GM19240 (cell line): ENCODE data around the gene TUBA3D.
A peak's percentile ranks its signal among the peaks of the same experiment; 100 is the strongest.
"Not testable (repeated sequence)": the region's sequence is repeated elsewhere in the genome, so short reads cannot be mapped to it uniquely, and the experiment has no call there.

Experiments
- DNase-seq: peaks from one replicate; pipeline ENCODE4 v3.0.0; 2011; ENCODE audit warnings: low spot score; ENCODE audit not compliant: insufficient read length

Gene TUBA3D

DNA sequence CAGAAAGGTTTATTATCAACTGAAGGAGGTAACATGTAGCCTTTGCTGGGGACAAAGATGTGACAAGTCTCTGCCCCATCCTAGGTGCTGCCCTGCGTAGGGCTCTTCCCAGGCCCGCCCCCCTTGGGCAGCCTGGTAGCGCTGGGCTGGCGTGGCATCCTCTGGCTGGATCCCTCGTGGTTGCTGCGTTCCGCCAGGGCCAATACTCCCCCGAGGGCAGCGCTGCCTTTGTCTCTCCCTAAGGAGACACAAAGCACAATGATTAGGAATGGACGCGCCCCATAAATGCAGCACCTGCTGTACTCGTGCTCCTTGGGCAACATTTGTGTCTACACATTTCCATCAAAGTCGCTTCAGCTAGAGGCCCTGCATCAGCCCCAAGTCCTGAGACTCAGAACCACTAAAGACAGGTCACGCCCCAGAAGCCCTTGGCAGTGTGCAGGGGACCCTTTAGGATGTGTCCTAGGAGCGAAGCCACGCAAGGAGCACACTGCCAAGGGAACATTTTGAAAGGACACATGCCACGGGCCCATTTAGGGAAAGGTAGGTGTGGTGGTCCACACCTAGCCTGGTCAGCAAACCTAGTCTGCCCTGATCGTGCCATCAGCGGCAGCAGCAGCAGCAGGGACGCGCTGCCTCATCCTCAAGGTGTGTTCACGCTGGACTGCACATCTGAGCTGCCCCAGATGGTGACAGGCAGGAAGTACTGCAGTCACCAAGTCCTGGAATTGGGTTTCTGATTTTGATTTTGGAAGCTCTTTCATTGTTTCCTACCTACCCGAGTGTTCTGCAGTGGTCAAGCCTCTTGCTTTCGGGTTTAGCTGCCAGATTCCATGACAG, 8.3 kb downstream of the TUBA3D start:
- DNase-seq, result not testable (repeated sequence)

DNA sequence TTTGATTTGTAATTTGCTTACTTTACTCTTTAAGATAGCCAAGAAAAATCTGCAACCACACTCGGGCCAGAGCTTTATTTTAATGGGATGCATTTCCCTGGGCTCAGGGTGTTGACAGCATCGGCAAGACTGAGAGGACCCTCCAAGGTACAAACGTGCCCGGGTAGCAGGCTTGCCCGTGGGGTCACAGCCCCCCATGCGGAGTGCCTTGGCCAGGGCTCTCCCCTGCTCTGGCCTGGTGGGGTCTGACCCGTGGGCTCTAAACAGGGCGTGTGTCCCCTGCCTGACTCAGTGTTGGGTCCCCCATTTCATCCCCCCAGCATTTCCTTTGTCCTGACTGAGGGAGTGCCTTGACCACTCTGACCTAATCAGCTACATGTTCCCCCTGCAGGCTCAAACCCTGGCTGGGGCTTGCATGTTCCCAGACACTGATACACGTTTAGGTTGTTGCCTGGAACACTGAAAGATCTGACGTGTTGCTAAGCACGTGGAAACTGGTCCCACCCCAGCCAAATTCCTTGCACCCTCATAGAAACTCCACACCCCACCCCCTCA, 9.1 kb downstream of the TUBA3D start:
- not testable (repeated sequence) for DNase-seq

DNA sequence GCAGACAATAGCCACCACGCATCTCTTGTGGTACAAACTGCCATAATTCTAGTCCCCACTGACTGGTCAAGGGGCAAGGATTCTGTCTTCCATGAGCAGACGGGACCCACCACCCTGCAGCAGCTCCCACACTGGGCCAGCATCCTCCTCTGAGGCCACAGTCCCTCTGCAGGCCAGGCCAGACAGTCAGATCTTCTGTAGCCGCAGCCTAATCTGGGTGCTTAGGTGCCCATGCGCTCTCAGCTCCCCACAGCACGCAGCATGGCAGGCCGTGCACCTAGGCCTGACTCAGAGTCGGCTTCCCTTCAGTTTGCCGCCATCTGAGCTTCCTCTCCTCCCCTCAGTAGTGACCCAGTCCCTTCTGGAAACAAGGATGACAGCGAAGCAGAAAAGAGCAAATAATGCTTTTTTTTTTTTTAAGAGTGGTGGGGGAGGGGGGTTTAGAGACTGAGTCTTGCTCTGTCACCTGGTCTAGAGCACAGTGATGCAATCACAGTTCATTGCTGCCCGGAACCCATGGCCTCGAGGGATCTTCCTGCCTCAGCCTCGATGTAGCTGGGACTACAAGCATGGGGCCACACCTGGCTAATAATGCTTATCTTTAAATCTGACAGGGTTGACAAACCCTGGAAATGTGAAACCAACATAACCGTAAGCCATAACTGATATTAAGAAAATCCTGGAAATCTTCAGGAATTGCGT, 10.4 kb downstream of the TUBA3D start:
- not testable (repeated sequence) for DNase-seq

DNA sequence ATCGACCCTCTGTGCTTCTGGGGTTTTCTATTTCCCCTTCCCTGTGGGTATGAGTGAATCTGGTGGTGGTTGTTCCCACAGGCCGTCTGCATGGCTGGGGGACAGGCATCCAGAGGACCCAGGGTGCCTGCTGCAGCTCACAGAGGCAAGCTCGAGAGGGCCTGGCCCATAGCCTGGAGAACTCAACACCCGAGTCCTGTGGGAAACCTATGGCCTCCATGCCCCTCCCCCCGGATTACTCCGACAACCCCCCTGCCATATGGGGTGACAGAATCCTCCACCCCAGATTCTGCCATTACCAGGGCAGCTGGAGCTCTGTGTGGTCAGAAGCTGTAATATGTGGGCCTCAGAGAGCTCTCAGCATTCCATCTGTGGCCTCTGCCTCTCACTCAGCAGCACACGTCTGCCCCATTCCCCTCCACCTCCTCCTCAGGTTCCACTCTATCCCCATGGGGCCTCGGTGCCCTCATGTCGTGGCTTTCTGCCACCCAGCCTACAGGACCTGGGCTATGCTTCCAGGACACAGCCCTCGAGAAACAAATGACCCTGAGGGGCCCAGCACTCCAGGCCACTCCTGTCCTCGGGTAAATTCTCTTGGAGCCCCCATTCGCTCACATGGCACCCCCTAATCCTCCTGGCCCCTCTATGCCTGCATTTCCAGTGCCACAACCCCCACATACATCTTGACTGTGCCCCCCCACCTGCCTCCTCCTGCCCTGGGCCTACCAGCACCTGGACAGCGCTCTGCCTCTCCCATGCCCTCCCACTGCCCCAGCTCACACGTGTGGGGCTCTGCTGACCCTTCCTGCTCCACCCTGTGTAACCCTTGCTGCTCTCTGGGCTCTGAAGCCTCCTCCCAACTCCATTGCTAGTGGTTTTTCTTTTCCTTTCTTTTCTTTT, 12.6 kb downstream of the TUBA3D start:
- no peak for DNase-seq

DNA sequence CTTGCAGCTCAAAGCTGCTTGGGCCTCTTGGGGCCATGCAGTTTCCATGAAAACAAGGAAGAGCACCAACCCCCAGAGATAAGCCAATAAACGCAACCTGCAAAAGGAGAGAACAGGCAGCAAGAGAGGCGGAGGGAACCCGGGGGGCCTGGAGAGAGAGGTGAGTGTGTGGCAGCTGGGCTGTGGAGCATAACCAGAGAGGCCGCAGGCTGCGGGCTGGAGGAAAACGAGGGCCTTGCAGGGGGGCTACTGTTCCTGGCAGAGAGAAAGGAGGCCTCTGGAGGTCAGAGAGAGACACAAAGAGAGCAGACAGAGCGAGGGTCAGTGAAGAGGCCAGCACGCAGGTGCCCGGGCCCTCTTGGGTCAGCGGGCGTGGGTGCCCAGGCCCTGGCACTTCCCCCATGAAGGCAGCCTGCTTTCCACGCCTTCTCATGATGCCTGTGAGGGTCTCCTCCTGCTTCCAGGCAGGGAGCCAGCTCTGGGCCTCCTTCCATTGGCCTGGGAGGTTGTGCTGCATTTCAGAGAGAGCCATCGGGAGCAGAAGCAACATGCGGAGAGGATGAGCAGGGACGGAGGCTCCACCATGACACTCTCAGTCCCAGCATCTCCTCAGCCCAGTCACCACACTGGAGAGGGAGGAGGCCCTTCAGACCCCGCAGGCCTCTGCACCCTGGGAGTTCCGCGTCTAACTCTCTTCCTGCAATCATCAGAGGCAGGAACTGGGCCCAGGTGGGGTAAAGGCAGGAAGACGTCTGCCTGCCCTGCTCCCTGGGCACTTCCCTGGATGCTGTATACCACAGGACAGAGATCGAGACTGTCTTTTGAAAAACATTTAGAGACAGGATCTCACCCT, 14.9 kb downstream of the TUBA3D start:
- DNase-seq, result not testable (repeated sequence)

DNA sequence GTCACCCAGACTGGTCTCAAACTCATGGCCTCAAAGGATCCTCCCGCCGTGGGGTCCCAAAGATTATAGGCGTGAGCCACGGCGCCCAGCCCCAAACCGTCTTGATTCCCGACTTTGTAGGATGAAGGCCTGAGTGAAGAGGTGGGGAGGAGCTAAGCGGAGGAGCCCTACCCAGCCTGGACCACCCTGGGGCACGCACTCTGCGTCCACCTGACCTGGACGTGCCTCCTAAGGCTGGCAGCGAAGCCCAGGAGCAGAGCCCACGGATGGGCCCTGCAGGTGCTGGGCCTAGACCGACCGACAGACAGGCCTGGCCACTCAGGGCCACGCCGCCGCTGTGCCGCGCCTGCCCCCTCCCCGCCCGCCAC, 15.5 kb downstream of the TUBA3D start:
- DNase-seq, result not testable (repeated sequence)

DNA sequence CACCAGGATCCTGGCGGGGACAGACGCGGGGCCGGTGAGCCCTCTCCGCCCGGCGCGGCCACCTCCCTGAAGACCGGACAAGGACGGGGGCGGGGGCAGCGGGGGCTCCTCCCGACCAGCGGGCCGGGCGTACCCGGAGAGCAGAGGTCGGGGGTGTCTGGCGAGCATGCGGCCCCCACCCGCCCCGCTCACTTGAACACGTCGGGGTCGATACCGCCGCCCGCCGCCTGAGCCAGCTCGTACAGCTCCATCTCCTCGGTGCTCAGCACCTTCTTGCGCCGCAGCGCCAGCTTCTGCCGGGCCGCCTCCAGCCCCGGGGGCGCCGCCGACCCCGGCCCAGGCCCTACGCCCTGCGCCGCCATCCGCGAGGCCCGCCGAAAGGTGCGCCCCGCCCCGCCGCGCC, 16.1 kb downstream of the TUBA3D start, which contains the start of gene MZT2A:
TSS of gene MZT2A (minus strand) at position 383 of the 403 bp plus-strand sequence. CDS start at position 362, 21 bp downstream.
- DNase-seq, result not testable (repeated sequence)

DNA sequence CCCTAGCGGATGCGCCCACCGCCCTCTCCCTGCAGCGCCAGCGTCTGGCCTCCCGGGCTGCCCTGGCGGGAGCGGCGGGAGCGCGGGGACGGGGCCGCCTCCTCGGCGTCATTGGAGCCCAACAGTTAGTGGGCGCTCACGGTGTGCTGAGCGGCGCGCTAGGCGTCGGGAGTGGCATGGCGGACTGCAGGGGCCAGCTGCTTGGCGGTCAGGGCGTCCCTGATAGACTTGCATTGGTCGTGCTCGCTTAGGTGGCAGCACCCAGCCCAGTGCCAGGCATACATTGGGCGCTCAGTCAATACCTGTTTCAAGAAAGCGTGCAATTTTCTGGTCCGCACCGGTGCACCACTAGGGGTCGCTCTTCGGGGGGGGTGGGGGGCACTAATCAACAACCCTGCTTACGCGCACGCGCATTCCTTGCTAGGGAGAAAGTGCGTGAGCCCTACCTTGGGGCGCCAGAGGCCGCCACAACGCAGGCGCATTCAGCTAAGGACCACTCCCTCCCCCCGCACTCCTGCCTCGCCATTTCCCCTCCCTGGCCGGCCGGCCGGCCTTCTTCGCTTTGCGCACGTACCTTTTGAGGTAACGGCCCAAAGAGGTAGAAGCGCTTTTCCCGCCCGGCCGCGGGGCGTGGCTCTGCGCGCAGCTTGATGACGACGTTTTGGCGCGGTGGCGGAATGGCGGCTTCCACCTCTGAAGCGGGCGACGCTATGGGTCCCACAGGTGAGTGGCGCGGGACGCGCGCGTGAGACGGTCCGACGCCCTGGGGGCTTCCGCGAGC, 16.7 kb downstream of the TUBA3D start:
- DNase-seq, result peak; percentile 87

DNA sequence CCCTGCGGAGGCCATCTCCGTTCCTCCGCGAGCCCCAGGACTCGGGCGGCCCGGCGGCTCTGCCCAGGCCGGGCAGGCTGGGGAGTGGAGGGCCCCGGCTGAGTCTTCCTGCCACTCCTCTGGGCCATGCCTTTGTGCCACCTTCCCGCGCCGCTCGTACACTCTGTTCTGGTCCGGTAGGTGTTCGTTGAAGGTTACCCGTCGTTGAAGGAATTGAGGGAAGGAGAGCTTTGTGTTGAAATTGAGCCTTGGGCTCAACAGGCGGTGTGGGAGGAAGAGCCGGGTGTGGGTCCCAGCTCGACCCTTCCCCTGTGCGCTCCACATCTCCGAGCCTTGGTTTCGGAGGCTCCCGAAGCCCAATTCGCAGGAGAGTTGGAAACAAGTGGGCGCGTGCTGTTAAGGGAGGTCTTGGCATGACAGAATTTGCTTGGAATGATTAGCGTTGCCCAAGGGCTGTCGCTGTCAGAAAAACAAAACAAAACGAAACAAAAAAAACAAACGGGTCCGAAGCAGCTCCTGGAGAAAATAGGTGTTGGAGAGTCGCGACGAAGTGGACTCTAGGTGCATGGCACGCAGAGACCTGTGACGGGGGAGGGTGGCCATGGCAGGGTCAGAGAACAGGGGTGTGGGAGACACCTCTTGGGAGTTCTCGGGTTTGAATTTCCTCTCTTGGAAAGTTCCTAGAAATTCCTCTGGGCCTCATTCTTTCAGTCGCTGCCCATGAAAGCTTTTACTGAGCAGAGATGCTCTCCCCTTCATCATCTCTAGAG, 17.5 kb downstream of the TUBA3D start:
- DNase-seq, result no peak

DNA sequence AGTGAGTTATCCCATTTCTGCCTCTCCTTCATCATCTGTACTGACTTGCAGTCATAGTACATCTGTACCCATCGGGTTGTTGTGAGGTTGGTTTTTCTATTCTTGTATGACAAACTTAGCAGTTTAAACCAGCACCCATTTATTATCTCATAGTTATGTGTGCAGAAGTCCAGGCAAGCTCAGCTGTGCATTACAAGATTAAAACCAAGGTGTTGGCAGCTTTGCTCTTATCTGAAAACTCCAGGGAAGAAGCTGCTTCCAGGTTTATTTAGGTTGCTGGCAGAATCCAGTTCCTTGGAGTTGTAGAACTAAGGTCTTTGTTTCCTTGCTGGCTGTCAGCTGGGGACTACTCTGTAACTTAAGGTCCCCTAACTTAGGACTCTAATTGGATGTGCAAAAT, 19.6 kb downstream of the TUBA3D start:
- not testable (repeated sequence) for DNase-seq

DNA sequence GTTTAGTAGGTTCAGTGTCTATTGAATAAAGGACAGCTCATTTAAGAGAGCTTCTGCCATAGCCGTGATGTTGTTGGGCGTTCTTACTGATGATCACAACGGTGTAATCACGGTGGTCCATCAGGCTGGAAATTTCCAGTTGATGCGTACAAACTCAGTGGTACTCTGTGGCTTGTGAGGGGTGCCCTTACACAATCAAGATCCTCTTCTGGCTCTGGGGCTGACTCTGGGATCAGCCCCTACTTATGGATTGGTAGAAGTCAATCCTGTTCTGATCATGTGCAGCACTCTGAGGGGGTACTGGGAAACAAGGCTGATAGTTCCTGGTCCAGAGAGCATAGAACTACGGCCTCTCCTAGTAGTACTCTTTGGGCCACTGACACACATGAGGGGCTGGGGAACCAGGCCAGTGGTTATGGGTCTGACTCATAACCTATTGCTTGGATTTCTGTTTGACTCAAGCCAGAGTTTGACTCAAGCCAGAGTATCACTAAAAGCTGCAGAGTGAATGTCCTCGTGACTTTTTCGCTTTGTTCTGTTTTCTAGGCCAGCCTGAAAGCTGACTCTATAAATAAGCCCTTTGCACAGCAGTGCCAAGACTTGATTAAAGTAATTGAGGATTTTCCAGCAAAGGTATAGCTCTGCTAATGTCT, 22.5 kb downstream of the TUBA3D start:
- not testable (repeated sequence) for DNase-seq

DNA sequence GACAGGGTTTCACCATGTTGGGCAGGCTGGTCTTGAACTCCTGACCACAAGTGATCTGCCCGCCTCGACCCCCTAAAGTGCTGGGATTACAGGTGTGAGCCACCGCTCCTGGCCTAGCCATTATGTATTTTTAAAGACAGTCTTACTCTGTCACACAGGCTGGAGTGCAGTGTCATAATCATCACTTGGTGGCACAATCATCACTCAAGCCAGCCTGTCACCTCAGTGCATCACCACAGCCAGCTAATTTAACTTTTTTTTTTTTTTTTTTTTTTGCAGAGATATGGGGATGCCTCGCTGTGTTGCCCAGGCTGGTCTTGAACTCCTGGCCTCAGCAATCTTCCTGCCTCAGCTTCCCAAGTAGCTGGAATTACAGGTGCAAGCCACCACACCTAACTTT, 27.7 kb downstream of the TUBA3D start:
- not testable (repeated sequence) for DNase-seq

DNA sequence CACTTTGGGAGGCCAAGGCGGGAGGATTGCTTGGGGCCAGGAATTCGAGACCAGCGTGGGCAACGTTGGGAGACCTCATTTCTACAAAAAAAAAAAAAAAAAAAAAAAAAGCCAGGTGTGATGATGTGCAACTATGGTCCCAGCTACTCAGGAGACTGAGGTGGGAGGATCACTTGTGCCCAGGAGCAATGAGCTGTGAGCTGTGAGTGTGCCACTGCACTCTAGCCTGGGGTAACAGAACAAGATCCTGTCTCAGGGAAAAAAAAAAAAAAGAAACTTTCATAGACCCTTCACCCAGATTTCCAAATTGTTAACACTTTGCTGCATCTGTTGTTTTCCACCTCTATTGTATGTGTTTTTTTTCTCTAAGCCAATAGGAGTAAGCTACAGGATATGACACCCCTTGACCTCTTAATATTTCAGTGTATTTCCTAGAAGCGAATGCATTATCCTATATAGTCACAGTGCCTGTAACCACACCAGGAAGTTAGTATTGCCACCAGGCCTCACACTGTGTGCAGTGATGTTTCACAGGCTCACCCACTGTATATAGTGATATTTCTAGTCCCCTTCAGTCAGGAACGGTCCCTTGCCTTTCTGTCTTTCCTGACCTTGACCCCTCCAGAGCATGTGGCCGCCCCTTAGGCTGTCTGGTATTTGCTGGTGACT, 28.3 kb downstream of the TUBA3D start:
- not testable (repeated sequence) for DNase-seq

DNA sequence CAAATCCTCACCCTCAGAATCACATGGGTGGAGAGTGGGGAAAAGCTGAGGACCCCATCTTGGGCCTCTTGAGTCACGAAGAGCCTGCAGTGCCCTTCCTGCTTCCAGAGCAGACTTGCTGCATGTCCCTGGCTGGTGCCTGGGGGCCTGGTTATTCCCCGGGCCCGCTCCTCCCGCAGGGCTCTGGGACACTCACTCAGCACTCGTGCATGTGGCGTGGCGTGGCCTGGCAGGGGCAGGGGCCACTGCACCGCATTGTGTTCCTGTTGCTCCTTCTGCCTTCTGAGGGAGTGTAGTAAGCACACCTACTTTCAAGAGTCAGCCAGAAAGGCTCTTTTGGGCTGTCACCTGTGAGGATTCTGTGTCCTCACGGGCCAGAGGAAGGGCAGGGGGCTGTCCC, 33.7 kb downstream of the TUBA3D start:
- no peak for DNase-seq

DNA sequence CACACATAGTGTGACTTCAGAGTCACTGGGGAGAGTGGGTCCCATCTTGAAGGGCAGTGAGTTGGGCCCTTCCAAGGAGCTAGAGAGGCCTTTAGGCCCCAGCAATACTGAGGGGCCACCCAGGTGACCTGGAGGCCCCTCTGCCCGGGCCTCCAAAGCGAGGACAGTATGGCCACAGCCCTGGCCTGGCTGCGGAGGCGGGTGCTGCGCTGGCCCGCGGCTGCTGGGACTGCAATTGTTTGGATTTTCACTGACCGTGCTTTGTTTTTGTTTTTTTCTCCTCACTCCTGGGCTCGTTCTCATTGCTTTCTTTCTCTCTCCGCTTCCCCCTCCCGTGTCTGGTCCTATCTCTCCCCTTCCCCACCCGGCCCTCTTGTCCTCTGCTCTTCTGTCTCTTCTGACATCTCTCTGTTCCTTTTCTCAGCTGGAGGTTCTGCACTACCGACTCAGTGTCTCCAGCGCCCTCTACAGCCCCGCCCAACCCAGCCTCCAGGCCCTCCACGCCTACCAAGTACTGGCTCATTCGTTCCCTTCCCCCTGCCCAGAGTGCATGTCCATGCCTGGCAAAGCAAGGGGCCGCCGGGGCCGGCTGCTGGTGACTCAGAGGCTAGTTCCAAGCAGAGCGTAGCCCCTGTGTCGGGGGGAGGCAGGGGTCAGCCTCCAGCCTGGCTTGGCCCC, 35.5 kb downstream of the TUBA3D start:
- DNase-seq, result not testable (repeated sequence)

DNA sequence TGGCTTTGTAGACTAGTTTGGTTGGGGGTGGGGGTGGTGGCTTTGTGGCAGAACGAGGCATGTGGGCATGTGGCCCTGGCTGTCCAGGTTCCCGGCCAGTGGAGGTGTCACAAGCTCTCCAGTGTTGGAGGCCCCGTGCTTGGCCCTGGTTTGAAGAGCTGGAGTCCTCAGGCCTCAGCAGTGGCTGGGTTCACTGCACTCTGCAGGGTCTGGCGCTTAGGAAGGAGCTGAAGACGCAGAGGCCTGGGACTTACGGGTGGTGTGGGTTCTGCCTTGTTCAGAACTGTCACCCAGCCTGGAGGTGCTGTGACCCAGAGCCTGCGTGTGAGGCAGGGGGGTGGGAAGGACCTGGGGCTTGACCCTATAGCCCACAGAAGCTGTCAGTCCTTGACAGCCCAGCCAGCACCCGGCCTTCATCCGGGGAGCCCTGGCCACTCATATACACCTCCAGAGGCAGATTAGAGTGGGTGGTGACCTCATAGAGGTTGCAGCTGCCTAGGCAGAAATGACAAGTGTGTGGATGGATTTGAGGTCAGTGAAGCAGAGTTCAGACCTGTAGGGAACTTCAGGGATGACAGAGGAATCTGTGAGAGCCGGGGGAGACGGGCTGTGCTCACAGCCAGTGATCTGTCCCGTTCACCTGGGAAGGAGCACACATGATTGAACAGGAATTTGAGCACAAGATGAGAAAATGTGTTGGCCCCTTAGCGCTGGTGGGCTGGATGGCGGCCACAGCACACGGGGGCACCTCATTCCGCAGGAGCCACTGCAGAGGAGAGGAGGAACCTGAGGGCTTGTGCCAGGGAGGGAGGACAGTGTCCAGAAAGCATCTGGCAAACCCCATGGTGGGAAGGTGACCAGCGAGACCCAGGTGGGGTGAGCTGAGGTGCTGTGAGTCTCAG, 36.3 kb downstream of the TUBA3D start:
- not testable (repeated sequence) for DNase-seq
